RCC 7860 (cell line): ENCODE results near the gene CT47B1.
A peak's percentile ranks its signal among the peaks of the same experiment; 100 is the strongest.
"Not testable (repeated sequence)": the region's sequence is repeated elsewhere in the genome, so short reads cannot be mapped to it uniquely, and the experiment has no call there.

ENCODE experiments used
- DNase-seq: peaks from one replicate; pipeline ENCODE4 v3.0.0-alpha.2; 2015; ENCODE audit warnings: low spot score
- FAIRE-seq: peaks from 2 replicates; lab custom pipeline; 2012; peaks lifted over from hg19 to GRCh38; lab: Jason Lieb, UNC

The CT47B1 gene

GRCh38 chrX:120875766-120876165 is at the start of gene CT47B1:
CT47B1 (minus strand) TSS chrX:120875866; CDS start chrX:120875670, 196 bp downstream.
- not testable (repeated sequence) for DNase-seq, FAIRE-seq

GRCh38 chrX:120874678-120875557 is 748 bp downstream of the CT47B1 start:
- FAIRE-seq (no peak), DNase-seq (no peak)

- DNase-seq (peak; percentile 5), FAIRE-seq (no peak)
Observed at GRCh38 chrX:120857240-120857639, 18.4 kb downstream of the CT47B1 start.

GRCh38 chrX:120840827-120841226 is 34.8 kb downstream of the CT47B1 start:
- DNase-seq (no peak), FAIRE-seq (no peak)

GRCh38 chrX:120839491-120839890 is 36.2 kb downstream of the CT47B1 start:
- FAIRE-seq (no peak), DNase-seq (no peak)

- DNase-seq, FAIRE-seq: not testable (repeated sequence)
Observed at GRCh38 chrX:120827213-120827612, 48.5 kb downstream of the CT47B1 start.

- FAIRE-seq (no peak), DNase-seq (no peak)
Observed at GRCh38 chrX:120825146-120825545, 50.5 kb downstream of the CT47B1 start.

GRCh38 chrX:120824021-120824420 is 51.6 kb downstream of the CT47B1 start:
- FAIRE-seq: no peak
- no peak for DNase-seq

- DNase-seq (no peak), FAIRE-seq (no peak)
Observed at GRCh38 chrX:120823556-120823955, 52.1 kb downstream of the CT47B1 start.
